ENCODE data around the gene RGS13. TPM values are rescaled to one million over a fixed set of nuclear protein-coding genes. Genes with fewer than 3 reads are reported as not detected.

Gene RGS13
- total and polyA plus RNA-seq, 2 donors (not counting 1 experiment from before 2014, with no cell fraction given): not detected

DNA sequence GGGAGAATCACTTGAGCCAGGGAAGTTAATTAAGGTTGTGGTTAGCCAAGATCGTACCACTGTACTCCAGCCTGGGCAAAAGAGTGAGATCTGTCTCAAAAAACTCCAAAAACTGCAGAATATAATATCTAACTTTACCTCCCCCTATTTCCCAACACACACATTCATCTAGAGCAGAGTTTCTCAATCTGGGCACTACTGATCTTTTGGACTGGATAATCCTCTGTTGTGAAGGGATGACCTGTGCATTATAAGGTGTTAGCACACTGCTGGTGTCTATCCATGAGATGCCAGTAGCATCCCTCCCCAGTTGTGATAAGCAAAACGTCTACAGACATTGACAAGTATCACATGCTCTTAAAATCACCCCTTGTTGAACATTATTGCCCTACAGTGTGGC is 61.8 kb downstream of the RGS13 start:
- Histone ChIP-seq H3K4me2 (ENCODE audit: extremely low read depth, insufficient read depth, low read length) (no peak overlapping the region), H3K27ac (ENCODE audit: insufficient read depth, low read length) (no peak overlapping the region), H3K4me1 (ENCODE audit: control insufficient read depth, extremely low read depth, insufficient read depth, low read length) (peaks cover 12% of the 10 kb centered on the region), H3K9ac (ENCODE audit: insufficient read depth, low read length) (no peak overlapping the region), H2AFZ (ENCODE audit: low read length) (no peak overlapping the region), H3K36me3 (ENCODE audit: control insufficient read depth, insufficient read depth, low read length) (no peaks in the 10 kb centered on the region), H3K27me3 (ENCODE audit: control insufficient read depth, insufficient read depth, low read length) (no peaks in the 10 kb centered on the region), H3K9me3 (ENCODE audit: control insufficient read depth, insufficient read depth, low read depth, low read length) (no peaks in the 10 kb centered on the region), H3K4me3 (replicated peaks in 1 of 4; ENCODE audit: control extremely low read depth in 1 of 4, insufficient read depth in 1 of 4, low read depth in 3 of 4, low read length in 4 of 4) (no peak overlapping the region), H4K20me1 (ENCODE audit: control insufficient read depth, extremely low read depth, insufficient read depth, low read length) (no peaks in the 10 kb centered on the region), H3K79me2 (ENCODE audit: control insufficient read depth, insufficient read depth, low read length) (no peaks in the 10 kb centered on the region)
- no peak for DNase-seq (ENCODE audit: low read depth in 2 of 2)
- TF ChIP-seq, protein P1, sequence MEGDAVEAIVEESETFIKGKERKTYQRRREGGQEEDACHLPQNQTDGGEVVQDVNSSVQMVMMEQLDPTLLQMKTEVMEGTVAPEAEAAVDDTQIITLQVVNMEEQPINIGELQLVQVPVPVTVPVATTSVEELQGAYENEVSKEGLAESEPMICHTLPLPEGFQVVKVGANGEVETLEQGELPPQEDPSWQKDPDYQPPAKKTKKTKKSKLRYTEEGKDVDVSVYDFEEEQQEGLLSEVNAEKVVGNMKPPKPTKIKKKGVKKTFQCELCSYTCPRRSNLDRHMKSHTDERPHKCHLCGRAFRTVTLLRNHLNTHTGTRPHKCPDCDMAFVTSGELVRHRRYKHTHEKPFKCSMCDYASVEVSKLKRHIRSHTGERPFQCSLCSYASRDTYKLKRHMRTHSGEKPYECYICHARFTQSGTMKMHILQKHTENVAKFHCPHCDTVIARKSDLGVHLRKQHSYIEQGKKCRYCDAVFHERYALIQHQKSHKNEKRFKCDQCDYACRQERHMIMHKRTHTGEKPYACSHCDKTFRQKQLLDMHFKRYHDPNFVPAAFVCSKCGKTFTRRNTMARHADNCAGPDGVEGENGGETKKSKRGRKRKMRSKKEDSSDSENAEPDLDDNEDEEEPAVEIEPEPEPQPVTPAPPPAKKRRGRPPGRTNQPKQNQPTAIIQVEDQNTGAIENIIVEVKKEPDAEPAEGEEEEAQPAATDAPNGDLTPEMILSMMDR (conservative IDR thresholded peaks at IDR 0.05 in 1 of 2, IDR thresholded peaks at IDR 0.05 in 1 of 2; ENCODE audit: low read depth in 1 of 2, low read length in 2 of 2): no peak
- TF ChIP-seq EZH2 (IDR thresholded peaks at IDR 0.05; ENCODE audit: low read length, missing control alignments): no peak

DNA sequence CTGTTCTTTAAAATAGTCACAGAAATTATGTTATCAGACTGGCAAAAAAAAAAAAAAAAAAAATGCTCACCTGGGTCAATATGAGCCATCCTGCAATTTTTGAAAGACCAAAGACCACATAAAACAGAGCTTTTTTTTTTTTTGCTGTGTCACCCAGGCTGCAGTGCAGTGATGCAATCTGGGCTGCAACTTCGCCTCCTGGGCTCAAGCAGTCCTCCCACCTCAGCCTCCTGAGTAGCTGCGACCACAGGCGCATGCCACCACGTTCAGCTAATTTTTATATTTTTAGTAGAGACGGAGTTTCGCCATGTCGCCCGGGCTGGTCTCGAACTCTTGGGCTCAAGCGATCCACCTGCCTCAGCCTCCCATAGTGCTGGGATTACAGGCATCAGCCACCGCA is 62.8 kb downstream of the RGS13 start:
- H3K27me3 ChIP-seq (ENCODE audit: control insufficient read depth, insufficient read depth, low read length): no peaks in the 10 kb centered on the region
- no peaks in the 10 kb centered on the region for H3K79me2 ChIP-seq (ENCODE audit: control insufficient read depth, insufficient read depth, low read length)
- H3K36me3 ChIP-seq (ENCODE audit: control insufficient read depth, insufficient read depth, low read length): no peaks in the 10 kb centered on the region
- H2AFZ ChIP-seq (ENCODE audit: low read length): no peak overlapping the region
- H3K9ac ChIP-seq (ENCODE audit: insufficient read depth, low read length): no peak overlapping the region
- no peak for DNase-seq (ENCODE audit: low read depth in 2 of 2)
- no peak overlapping the region for H3K4me3 ChIP-seq (replicated peaks in 1 of 4; ENCODE audit: control extremely low read depth in 1 of 4, insufficient read depth in 1 of 4, low read depth in 3 of 4, low read length in 4 of 4)
- H3K9me3 ChIP-seq (ENCODE audit: control insufficient read depth, insufficient read depth, low read depth, low read length): no peaks in the 10 kb centered on the region
- no peak overlapping the region for H3K4me2 ChIP-seq (ENCODE audit: extremely low read depth, insufficient read depth, low read length)
- TF ChIP-seq, protein P1 (conservative IDR thresholded peaks at IDR 0.05 in 1 of 2, IDR thresholded peaks at IDR 0.05 in 1 of 2; ENCODE audit: low read depth in 1 of 2, low read length in 2 of 2): no peak
- TF ChIP-seq EZH2 (IDR thresholded peaks at IDR 0.05; ENCODE audit: low read length, missing control alignments): no peak
- peaks cover 14% of the 10 kb centered on the region for H3K4me1 ChIP-seq (ENCODE audit: control insufficient read depth, extremely low read depth, insufficient read depth, low read length)
- H4K20me1 ChIP-seq (ENCODE audit: control insufficient read depth, extremely low read depth, insufficient read depth, low read length): no peaks in the 10 kb centered on the region
- no peak overlapping the region for H3K27ac ChIP-seq (ENCODE audit: insufficient read depth, low read length)

DNA sequence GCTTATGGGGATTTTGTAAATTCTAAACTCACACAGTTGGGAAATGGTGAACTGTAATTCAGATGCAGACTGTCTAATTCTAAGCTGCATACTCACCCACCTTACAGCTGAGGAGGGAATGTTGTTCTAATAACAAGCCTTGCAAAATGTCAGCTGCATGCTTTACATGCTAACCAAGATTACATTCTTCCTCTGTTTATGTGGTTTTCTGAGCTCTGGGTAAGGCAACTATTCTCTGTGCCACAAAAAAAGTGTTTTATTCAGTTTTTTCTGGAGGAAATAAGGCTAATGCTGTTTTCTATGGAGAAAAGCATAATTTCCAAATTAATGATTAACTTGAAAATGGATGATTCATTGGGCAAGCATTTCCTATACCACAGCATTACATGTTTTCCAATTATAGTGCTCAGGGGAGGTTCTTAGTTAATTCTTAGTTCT is 64.9 kb downstream of the RGS13 start:
- Histone ChIP-seq H3K9ac (ENCODE audit: insufficient read depth, low read length) (no peak overlapping the region), H3K4me1 (ENCODE audit: control insufficient read depth, extremely low read depth, insufficient read depth, low read length) (peaks cover 14% of the 10 kb centered on the region), H3K4me3 (replicated peaks in 1 of 4; ENCODE audit: control extremely low read depth in 1 of 4, insufficient read depth in 1 of 4, low read depth in 3 of 4, low read length in 4 of 4) (no peak overlapping the region), H3K27me3 (ENCODE audit: control insufficient read depth, insufficient read depth, low read length) (no peaks in the 10 kb centered on the region), H4K20me1 (ENCODE audit: control insufficient read depth, extremely low read depth, insufficient read depth, low read length) (no peaks in the 10 kb centered on the region), H3K79me2 (ENCODE audit: control insufficient read depth, insufficient read depth, low read length) (no peaks in the 10 kb centered on the region), H3K36me3 (ENCODE audit: control insufficient read depth, insufficient read depth, low read length) (no peaks in the 10 kb centered on the region), H3K4me2 (ENCODE audit: extremely low read depth, insufficient read depth, low read length) (peak overlapping the region; percentile 66), H2AFZ (ENCODE audit: low read length) (no peak overlapping the region), H3K9me3 (ENCODE audit: control insufficient read depth, insufficient read depth, low read depth, low read length) (no peaks in the 10 kb centered on the region), H3K27ac (ENCODE audit: insufficient read depth, low read length) (peak overlapping the region; percentile 36)
- DNase-seq (ENCODE audit: low read depth in 2 of 2): peak; percentile 92 to 96
- TF ChIP-seq, protein P1 (conservative IDR thresholded peaks at IDR 0.05 in 1 of 2, IDR thresholded peaks at IDR 0.05 in 1 of 2; ENCODE audit: low read depth in 1 of 2, low read length in 2 of 2): no peak
- no peak for TF ChIP-seq EZH2 (IDR thresholded peaks at IDR 0.05; ENCODE audit: low read length, missing control alignments)

Data from fibroblast of lung (primary cell).